ENCODE data around the gene PHF3.

The PHF3 gene

DNA sequence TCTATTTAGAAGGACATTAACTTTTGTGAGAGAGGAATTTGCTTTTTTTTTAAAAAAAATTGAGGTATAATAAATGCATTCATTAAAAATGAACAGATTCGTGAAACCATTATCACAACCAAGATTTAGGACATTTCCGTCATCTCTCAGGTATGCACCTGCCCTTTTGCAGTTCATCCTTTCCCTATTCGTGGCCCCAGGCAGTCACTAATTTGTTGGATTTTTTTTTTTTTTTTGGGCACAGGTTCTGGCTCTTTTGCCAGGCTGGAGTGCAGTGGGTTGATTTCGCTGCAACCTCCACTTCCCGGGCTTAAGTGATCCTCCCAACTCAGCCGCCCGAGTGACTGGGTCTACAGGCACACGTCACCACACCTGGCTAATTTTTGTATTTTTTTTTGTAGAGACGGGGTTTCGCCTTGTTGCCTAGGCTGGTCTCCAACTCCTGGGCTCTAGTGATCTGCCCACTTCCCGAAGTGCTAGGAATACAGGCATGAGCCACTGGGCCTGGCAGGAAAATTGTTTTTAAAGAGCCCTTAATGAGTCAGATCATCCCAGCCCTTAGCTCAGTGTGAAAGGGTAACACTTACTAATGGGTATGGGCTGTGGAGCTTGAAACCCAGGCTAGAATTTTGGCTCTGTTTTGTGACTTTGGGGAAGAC lies 9.2 kb downstream of the PHF3 start:
- DNase-seq (ENCODE audit: low read depth) = no peak

DNA sequence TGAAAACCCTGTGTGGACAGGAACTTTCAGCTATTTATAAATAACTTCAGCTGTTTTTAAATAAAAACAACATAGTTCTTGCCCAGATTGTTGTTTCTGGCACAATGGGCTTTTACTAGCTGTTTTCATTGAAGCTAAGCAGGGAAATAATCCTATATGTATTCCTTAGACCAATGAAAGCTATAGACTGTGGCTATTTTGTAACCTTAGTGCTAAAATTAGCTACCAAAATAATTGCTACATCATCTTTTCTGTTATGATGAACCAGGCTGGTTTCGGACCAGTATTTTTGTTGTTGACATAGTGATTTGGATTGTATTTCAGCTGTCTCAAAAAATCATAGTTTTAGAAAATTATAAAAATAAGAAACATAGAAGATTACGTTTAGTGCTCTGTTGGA lies 13.7 kb downstream of the PHF3 start:
- no peak for DNase-seq (ENCODE audit: low read depth)

DNA sequence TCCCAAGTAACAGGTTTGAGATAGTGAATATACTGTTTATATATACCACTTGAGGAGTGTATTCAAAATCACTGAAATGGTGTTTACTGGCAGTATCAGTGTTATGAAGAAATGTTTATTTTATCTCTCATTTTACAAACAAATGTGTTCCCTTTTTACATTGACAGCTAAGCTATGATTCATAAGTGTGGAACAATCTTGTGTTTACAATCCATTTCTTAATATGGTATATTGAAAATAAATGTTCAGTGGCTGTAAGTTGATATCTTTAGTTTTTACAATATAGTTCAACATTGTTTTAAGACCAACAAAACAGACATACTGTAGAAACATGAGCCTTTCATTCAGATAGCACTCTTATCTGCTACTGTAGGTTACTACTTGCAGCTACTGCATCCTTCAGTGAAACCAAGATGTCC lies 14.3 kb downstream of the PHF3 start:
- DNase-seq (ENCODE audit: low read depth) = no peak

- no peak for DNase-seq (ENCODE audit: low read depth)
These were observed 17.4 kb downstream of the PHF3 start for GRCh38 chr6:63652980-63653379.

DNA sequence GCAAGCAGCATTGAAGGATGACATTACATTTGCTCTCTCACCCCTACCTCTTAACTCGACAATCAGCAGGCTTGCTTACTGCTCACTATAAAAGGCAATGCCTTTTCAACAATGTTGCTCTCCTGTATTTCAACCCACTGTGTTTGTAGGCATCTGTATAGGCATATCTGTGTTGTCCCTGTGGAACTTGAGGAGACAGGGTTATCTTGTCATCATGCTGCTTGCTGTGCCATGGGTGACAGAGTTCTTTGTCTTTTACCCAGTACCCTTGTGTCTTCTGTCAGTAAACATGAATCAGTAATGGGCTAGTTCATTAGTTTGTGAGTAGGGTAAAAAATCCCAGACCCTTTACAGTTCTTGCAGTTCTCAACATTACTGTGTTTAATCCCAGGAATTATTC lies 25.2 kb downstream of the PHF3 start:
- no peak for DNase-seq (ENCODE audit: low read depth)

DNA sequence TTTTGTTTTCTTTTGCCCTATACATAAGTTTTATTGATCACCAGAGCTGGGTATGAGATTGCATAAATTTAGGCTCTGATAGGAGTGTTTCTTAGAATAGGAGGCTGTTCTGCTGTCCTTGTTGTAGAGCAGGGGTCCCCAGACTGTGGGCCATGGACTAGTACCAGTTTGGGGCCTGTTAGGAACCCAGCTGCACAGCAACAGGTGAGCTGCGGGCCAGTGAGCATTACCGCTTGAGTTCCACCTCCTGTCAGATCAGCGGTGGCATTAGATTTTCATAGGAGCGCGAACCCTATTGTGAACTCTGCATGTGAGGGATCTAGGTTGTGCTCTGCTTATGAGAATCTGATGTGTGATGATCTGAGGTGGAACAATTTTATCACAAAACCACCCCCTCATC lies 26.2 kb downstream of the PHF3 start:
- no peak for DNase-seq (ENCODE audit: low read depth)

- DNase-seq (ENCODE audit: low read depth) = peak; percentile 52
These were observed 27.7 kb downstream of the PHF3 start for GRCh38 chr6:63663147-63663955.

DNA sequence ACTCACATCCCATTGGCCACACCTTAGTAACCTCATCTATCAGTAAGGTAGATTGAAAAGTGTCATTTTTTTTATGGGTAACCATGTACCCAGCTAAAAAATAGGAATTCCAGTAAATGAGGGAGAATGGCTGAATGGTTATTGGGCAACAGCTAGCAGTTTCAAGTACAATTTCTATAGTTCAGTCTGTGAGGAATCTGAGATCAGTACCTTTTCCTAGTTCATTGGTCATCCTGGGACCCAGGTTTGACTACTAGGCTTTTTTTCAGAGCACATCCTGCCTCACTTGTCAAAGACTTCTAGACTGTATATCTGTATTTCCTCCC lies 28.3 kb downstream of the PHF3 start:
- no peak for DNase-seq (ENCODE audit: low read depth)

GRCh38 chr6:63671098-63671754 lies 35.6 kb downstream of the PHF3 start:
- DNase-seq (ENCODE audit: low read depth) = no peak

- DNase-seq (ENCODE audit: low read depth) = no peak
These were observed 37.1 kb downstream of the PHF3 start for GRCh38 chr6:63672582-63673129.

GRCh38 chr6:63673692-63674091 lies 38.1 kb downstream of the PHF3 start:
- no peak for DNase-seq (ENCODE audit: low read depth)

GRCh38 chr6:63674635-63675034 lies 39.0 kb downstream of the PHF3 start:
- DNase-seq (ENCODE audit: low read depth) = no peak

DNA sequence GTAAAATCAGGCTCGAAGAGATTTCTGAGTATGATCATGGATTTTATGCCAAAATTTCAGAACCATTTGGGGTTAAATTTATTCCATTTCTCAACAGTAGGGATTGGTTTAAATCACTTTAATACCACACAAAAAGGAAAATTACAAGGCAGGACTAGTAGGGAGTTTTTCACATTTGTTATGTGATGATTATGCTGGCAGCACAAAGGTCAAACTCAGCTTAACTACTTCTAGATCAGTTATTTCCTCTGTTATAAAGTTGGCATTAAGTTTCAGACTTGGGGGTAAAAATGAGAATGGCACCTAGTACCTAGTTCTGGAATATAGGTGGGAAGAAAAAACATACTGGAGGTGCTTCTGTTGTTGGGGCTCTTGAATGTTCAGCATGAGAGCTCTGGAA lies 39.5 kb downstream of the PHF3 start:
- no peak for DNase-seq (ENCODE audit: low read depth)

GRCh38 chr6:63676412-63677114 lies 41.0 kb downstream of the PHF3 start:
- no peak for DNase-seq (ENCODE audit: low read depth)

- no peak for DNase-seq (ENCODE audit: low read depth)
These were observed 41.7 kb downstream of the PHF3 start for GRCh38 chr6:63677282-63677681.

DNA sequence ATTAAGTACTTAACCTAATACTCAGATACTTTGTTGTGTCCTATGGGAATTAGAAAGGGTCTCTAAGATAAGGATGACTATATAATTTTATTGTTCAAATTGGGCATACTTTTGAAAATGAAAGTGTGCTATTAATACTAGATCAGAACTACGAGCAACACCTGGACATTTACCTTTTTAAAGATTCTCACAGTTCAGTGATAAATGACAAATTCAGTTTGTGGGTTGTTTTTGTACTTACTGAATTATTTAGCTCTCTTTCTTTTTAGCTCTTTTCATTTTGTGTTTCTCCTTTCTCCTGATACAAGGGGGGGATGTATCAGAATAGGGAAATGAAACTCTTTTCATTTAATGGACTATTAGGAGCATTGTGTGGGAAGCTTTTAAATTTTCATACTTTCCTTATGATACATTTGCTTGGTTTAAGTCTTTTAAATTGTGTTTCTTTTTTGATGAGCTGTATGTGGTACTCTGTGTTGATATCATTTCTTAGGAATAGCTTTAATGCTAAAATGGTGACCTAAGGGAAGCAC lies 47.5 kb downstream of the PHF3 start:
- no peak for DNase-seq (ENCODE audit: low read depth)

DNA sequence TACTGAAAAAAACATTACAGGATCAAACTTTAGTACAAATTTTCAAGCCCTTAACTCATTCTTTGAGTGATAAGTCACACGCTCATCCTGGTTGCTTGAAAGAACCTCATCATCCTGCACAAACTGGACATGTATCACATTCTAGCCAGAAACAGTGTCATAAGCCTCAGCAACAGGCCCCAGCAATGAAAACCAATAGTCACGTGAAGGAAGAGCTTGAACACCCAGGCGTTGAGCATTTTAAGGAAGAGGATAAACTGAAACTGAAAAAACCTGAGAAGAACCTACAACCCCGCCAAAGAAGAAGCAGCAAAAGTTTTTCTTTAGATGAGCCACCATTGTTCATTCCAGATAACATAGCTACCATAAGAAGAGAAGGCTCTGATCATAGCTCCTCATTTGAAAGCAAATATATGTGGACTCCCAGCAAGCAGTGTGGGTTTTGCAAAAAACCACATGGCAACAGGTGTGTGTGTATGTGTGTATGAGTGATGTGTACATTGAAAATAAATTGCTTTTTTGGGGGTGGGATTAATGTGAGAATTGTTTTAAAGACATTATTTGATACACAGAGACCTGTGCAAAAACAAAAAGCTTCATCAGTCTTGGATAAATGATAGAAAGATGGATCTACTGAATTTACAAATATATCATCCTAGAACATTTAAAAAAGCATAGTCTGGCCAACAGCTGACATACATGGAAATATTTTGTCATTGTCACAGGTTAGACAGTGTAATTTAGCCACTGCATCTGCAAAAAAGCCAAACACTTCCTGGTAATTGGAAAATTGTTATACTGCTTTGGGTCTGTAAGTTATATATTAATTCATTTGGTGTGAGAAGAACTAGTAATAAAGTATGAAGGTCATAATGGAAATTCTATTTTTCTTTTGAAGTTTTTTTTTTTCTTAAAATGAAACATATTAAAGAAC lies 50.1 kb downstream of the PHF3 start:
- no peak for DNase-seq (ENCODE audit: low read depth)

- DNase-seq (ENCODE audit: low read depth) = no peak
These were observed 53.8 kb downstream of the PHF3 start for GRCh38 chr6:63689421-63689820.

DNA sequence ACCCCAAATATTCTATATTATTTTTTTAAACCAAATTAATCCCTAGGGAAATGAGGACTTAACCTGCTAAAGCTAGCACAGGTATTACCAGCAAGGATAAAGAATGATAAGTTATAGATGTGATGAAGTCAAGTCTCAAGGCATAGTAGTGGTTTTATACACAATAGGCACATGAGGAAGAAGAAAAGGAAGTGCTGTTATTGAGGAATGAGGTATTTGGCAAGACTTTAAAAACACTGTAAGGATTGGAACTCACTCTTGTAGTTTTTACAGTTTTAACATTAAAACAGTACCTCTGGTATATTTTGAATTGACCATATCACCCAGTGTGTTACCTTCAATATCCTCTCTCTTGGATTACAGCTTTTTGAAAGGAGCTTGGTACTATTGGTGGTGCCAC lies 54.6 kb downstream of the PHF3 start:
- DNase-seq (ENCODE audit: low read depth) = no peak

DNA sequence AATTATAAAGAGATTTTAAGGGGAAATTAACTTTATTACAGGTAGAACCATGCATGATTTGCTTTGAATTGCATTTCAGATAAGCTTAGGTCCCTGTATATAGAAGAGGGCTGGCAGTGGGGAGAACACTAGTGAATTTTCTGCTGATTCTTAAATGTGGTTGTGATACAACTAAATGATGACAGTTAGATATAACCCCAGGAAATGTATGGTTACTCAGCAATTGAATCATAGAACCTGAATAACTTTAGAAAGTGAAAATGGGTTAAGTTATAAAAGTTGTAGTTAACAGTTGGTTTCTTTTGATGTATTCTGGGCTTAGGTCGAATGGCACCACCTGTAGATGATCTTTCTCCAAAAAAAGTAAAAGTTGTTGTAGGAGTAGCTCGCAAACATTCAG lies 70.1 kb downstream of the PHF3 start:
- DNase-seq (ENCODE audit: low read depth) = no peak

DNA sequence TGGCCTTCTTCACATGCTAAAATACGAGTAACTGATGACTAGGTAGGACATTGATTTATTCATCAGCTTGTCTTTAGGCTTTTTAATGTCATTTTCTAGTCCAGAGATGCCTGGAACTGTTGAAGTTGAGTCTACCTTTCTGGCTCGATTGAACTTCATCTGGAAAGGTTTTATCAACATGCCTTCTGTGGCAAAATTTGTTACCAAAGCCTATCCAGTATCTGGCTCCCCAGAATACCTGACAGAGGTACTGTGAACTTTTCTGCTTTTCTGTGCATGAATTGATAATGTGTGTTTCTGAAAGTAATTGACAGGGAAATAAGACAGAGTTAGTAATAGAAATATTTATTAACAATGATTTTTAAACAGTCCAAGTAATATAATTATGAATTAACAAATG lies 71.0 kb downstream of the PHF3 start:
- no peak for DNase-seq (ENCODE audit: low read depth)
